Hepatocyte (in vitro differentiated cells): ENCODE measurements around the gene MEF2B.

Source experiments
- CTCF ChIP-seq: fragments of 200-600 bp; sonication (generic); IDR thresholded peaks from 2 replicates; pipeline ENCODE4 v1.5.1; 2016; ENCODE audit warnings: antibody characterized with exemption, mild to moderate bottlenecking; ENCODE audit not compliant: poor library complexity
- EZH2 ChIP-seq: fragments of 200-600 bp; sonication (generic); IDR thresholded peaks from 2 replicates; pipeline ENCODE4 v1.6.1; 2016; ENCODE audit warnings: antibody characterized with exemption, mild to moderate bottlenecking, borderline replicate concordance

GRCh38 chr19:19095691-19096090 is 74.4 kb downstream of the MEF2B start:
- no peak for TF ChIP-seq CTCF
- no peak for TF ChIP-seq EZH2
